NCI-H2029 treated with DMSO at 0.1 percent for 48 hours (cell line): ENCODE results near the gene GIT1.

ENCODE experiments used
- DNase-seq: peaks from one replicate; lab custom pipeline; 2025; lab: John Stamatoyannopoulos, UW

The GIT1 gene

DNA sequence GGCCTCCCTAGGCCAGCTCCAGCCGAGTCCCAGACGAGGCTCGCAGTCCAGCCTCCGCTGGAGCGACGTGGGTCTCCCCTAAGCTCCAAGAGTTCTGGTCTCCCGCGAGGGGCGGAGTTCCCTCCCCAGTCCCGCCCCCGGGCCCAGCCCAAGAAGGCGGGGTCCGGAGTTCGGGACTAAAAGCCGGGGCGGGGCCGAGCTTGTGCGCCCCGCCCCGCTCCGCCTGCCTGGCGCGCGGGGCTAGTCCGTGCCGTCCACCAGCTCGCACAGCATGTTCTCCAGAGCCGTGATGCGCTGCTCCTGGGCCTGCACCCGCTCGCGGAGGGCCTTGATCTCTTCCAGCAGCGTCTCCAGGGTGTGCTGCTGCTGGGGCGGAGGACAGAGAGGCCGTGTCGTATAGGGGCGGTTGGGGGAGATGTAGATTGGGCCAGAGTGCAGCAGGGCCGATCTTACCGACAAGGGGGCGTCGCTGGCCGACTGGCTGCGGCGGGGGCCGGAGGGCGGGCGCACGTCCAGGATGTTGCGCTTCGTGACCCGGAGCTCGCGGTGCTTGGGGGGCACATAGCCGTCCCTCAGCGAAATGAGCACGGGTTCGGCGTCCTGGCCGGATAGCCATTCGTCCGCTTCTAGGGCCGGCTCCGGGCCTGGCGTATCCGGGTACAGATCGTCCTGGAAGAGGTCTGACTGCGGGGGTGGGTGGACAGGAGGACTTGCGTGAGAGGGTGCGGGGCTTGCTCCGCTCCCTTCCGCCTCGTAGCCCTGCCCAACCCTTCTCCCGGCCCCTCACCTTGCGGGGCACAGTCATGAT lies 26.2 kb upstream of the GIT1 start:
- peak; percentile 33 for DNase-seq

DNA sequence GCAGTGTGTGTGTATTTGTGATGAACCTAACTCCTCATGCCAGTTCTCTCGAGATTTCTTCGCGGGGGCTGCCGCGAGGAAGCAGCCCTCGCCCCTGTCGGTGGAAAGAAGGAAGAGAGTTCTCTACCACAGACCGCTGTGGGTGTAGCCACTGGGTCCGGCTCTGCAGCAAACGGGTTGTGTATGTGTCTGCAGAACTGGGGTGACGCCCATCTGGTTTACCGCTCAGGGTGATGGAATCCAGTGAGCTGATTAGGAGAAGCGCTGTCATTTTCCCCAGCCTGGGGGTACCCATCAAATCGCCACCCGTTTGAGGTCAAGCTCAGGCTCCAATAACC lies 25.6 kb upstream of the GIT1 start:
- no peak for DNase-seq

DNA sequence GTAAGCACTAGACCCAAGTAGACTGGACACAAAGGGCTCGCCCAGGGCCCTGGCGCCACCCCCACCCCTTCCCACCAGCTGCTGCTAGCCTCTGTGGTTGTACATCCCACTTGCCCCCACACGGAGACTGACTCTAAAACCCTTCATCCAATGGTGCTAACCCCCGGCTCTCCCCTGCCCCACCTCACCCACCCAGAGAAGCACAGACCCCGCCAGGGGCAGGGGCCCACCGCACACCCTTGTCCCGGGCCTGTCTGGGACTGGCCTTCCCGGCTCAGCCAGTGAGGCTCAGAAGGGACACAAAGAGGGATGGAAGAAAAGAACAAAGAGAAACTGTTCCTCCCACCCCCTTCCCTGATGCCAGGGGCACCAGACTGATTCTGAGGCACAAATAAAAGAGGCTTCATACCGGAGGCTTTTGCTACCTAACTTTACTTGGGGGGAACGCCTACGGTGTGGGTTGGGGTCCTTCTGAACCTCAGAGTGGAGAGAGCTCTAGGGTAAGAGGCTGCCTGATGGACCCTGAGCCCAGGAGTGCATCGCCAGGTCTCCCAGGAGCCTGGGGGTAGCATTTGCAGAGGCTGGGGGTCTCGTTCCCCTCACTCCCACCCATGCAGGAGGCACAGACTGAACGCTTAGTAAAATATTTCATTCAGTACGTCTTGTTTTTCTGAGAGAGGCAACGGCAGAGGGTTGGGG lies 25.1 kb upstream of the GIT1 start:
- no peak for DNase-seq

DNA sequence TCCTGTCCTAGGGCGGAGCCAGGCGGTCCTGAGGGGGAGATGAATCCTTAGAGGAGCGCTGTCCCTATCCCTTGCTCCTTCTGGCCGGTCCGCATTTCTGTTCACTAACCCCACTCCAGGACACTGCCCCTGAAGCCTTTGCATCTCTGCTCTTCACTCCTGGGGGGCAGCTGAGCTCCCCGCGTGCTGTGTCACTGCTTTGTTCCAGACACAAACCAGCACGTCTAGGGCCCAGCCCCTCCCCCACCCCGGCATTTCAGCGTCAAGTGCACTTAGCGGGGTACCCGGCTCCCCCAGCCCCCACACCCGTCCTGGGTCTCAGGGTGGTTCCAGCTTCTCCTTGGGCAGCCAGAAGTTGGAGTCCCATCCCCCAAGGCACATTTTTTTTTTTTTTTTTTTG lies 24.4 kb upstream of the GIT1 start:
- DNase-seq = no peak

DNA sequence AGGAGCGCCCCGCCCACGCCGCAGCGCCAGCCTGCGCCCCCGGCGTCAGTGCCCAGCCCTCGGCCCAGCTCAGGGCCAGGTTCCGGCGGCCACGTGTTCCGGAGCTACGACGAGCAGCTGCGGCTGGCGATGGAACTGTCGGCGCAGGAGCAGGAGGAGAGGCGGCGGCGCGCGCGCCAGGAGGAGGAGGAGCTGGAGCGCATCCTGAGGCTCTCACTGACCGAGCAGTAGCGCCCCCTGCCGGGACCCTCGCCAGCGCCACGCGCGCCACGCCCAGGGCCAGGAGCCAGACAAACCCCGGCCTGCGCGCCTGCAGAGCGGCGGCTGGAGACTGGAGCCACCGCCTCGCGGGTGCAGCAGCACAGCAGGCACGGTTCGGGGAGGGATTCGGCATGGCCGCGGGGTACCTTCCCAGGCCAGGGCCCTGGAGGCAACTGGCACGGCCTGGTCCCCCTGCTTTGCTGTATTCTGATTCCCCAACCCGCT lies 23.9 kb upstream of the GIT1 start:
- DNase-seq = no peak

DNA sequence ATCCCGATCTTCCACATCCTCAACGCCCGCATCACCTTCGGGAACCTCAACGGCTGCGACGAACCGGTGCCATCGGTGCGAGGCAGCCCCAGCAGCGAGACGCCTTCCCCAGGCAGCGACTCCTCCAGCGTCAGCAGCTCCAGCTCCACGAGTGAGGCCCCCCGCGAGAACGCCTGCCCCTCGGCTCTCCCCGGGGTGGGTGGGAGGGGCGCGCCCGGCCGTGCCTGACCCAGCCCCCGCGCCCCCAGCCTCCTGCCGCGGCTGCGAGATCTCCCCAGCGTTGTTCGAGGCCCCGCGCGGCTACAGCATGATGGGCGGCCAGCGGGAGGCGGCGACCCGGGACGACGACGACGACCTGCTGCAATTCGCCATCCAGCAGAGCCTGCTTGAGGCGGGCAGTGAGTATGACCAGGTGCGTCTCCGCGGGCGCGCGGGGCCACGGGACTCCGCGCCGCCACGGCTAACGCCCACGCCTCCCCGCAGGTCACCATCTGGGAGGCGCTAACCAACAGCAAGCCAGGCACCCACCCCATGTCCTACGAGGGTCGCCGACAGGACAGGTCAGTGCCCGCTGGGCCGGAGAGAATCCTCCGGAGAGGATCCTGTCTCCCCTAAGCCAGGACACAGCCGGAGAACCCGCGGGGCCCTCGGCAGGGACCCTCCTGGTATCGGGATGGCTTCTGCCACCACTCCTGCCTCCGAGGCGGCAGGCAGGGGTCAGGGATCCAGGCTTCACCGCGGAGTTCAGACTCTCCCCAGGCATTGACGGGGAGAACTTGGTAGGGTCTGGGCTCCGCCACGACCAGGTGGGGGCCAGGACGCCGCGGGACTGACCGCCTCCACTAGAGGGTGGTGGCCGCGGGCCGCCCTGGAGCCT lies 23.2 kb upstream of the GIT1 start:
- DNase-seq = no peak

DNA sequence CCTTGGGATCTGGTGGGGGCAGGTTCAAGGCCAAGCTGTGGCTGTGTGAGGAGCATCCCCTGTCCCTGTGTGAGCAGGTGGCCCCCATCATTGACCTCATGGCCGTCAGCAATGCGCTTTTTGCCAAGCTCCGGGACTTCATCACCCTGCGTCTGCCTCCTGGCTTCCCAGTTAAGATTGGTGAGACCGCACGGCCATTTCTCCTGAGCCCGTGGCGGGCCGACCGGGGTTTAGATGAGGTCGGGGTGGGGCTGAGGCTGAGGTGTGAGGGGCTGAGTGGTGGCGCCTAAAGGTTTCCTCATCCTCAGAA lies 22.6 kb upstream of the GIT1 start:
- DNase-seq = no peak

DNA sequence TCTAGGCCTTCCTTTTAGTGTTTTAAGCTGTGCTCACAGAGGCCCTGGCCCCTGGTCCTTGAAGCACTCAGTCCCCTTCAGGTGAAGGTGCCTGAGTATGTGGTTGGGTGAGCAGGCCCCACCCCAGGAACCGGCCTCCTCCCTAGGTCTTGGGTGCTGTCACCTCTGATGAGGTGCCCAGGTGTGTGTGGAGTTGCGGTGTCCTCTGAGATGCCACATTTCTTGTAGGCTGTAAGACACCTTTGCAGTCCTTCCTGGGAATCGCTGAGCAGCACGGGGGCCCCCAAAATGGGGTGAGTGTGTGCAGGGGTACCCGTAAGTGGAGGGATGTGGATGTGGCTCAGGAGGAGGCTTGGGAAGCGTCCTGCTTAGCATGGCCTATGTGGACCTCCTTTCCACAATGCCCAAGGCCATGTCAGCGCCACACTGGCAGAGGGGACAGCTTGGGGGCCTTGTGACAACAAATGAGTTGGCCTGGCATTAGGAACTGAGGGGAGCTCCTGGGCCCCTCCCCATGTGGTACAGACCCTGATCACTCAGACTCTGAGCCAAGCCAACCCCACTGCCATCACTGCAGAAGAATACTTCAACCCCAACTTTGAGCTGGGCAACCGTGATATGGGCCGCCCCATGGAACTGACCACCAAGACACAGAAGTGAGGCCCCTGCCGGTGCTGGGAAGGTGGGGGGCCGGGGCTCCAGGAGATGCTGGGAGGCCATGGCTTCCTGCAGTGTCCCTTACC lies 22.1 kb upstream of the GIT1 start:
- no peak for DNase-seq

DNA sequence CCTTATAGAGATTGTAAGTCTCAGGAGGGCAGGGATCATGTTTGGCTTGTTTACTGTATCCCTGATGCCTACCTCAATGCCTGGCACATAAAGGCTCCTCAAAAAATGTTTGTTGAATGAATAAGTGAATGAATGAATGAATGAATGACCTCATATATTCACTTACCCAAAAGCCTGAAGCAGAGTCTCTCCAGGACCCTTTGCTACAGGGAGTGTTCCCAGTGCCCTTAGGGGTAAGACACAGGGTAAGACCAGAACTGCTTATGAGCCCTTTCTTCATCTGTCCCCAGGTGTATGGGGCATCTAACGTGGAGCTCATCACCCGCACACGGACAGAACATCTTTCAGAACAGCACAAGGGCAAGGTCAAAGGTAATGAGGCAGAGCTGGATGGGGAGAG lies 20.9 kb upstream of the GIT1 start:
- DNase-seq = no peak

DNA sequence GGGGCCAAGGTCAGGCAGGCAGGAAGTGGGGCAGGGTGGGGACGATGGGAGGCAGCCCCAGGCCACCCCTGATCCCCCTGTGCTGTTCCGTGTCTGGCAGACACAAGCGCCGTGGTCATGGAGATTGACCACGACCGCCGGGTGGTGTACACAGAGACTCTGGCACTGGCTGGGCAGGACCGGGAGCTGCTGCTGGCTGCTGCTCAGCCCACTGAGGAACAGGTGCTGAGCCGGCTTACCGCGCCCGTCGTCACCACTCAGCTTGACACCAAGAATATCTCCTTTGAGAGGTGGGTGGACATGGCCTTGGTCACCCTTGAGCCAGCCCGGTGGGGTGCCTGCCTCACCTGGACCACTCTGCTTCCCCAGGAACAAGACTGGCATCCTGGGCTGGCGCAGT lies 19.5 kb upstream of the GIT1 start:
- DNase-seq = no peak

DNA sequence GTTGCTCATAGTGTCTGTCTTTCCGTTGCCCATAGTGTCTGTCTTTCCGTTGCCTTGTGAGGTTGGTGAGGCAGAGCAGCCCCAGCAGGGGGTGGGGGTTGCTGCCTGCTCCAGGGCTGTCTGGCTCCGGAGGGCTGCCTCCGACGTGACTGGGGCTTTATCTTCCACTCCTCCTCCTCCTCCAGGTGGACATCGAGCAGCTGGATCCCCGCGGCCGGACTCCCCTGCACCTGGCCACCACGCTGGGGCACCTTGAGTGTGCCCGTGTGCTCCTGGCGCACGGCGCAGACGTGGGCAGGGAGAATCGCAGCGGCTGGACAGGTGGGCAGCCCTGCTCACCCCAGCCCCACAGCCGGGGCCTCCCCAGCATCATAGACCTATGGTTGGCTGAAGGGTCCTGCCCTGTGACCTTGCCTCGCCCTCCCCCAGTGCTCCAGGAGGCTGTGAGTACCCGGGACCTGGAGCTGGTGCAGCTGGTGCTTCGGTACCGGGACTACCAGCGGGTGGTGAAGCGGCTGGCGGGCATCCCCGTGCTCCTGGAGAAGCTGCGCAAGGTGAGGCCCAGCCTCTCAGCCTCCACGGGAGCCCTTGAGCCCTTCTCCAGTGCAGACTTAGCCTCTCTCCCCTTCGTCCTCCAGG lies 18.2 kb upstream of the GIT1 start:
- DNase-seq = no peak

DNA sequence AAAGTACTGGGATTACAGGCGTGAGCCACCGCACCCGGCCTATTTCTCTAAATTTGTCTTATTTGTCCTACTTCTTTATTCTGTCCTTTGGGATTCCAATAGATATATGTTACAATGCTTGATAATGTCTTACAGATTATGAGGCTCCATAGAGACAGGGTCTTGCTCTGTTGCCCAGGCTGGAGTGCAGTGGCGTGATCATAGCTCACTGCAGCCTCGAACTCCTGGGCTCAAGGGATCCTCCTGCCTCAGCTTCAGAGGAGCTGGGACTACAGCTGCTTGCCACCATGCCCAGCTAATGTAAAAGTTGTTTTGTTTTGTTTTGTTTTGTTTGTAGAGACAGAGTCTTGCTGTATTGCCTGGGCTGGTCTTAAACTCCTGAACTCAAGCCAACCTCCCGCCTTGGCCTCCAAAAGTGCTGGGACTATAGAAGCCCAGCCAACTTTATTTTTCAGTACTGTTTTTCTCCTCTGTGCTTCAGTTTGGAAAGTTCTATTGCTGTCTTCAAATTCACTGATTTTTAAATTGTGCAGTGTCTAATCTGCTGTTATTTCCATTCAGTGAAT lies 13.7 kb upstream of the GIT1 start:
- no peak for DNase-seq

DNA sequence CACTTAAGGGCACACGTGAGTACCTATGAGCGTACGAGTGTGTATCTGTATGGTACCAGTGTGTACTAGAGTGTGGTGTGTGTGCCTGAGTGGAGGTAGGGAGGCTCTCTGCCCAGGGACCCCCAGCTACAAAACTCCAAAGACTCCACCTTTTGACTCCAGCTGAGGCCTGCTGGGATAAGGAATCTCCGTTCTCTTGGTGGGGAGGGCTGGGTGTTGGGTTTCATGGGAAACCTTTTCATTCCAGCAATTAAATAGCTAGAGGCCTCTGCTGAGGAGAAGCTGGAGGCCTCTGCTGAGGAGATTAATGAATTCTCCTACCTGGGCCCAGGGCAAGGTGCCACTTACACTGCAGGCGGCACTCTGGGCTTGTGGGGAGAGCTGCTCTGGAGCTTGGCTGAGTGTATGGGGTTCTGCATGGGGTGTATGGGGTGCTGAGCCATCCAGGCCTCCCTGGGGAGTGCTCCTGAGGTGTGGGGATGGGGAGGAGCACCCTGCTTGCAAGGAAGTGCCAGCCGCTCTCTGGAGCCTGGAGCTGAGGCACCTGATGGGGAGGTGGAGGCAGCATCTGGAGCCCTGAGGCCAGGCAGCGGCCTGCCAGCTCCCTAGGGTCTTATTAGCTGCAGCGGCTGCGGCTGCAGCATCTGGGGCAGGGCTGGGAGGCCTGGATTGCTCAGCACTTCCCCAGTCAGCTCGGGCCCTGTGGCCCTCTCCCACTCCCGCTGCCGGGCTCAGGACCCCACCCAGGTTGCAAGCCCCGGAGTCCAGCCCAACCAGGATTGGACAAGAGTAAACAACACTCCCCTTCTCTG lies 8.1 kb upstream of the GIT1 start:
- DNase-seq = no peak

DNA sequence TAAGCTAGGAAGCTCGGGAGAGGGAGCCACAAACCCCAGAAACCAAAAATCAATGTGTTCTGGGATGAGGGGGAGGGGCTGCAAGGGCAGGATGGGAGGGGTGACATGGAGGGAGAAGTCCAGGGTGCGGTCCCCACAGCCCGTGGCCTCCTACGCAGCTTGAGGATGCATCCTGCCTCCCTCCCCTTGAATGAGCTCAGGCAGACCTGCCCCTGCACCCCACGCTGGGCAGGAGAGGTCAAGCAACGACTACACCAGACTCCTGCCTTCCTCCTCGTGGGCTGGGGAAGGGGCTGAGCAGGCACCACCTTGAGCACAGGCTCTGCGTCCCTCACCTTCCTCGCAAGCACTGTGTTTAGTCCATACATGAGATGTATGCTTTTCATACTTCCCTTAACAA lies 7.4 kb upstream of the GIT1 start:
- no peak for DNase-seq

DNA sequence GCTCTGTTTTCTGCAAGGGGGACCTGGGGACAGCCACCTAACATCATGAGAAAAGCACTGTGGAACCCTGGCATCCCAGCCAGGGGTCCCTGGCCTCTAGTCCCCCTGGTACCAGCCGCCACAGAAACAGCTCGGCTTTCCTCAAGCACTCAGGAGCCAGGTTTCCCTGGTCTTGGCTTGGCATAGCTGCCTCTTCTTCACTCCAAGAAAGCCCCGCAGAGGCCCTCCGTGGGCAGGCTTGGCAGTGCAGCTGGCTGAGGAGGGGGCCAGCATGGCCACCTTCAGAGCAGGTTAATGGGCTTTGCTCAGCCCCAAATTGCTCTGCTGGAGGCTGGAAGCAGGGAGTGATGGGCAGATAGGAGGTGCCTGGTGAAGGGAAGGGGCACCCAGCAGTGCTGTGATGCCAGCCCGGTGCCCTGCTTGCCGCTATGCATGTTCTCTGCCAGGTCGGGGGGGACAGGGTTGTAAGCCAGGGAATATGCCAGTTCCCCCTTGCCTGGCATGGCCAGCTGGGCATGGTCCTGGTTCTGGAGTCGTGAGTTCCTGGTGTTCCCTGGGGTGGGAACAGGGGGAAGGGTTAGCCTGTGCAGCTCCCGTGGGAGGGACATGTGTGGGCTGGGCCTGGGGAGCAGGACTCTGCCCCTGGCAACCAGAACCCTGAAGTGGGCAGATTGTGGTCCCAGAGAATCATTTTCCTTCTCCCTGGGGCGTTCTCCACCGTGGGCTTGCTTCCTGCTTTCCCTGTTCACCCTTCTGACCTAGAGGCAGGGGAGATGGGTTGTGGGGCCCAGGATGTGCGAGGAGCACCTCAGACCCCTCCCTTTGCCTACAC lies 6.7 kb upstream of the GIT1 start:
- no peak for DNase-seq

DNA sequence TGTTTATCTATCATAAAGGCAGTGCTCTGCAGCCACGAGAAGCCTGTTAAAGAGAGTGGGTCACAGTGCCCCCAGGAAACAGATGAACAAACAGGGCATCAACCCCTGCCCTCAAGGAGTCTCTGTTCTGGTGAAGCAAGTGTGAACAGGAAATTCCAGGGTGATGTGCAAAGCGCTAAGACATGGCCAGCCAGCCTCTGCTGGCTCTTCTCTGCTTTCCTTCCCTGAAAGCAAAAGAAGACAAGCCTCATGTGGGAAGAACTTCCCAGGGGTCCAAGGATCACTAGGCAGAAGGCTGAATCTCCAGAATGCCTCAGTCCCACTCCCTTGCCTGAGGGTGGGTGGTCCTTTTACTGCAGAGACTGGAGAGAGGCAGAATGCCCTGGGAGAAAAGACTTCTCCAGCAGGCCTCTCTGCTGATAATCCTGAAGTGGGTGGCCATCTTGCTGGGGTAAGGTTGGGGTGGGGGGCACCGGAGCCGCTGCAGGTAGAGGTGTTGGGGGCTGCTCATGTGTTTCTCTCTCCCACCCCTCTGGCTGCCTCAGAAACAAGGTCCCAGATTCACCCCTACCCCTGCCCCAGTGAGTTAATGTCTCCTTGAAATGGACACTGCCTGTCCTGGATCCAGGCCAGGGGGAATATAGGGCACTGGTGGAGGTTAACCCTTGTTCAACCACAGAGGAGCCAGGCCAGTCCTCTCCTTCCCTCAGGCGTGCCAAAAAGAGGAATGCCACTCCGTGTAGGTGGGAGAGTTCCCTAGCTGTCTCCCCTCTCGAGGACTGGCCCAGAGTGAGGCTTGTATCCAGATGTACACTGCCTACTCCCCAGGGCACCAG lies 5.9 kb upstream of the GIT1 start:
- no peak for DNase-seq

DNA sequence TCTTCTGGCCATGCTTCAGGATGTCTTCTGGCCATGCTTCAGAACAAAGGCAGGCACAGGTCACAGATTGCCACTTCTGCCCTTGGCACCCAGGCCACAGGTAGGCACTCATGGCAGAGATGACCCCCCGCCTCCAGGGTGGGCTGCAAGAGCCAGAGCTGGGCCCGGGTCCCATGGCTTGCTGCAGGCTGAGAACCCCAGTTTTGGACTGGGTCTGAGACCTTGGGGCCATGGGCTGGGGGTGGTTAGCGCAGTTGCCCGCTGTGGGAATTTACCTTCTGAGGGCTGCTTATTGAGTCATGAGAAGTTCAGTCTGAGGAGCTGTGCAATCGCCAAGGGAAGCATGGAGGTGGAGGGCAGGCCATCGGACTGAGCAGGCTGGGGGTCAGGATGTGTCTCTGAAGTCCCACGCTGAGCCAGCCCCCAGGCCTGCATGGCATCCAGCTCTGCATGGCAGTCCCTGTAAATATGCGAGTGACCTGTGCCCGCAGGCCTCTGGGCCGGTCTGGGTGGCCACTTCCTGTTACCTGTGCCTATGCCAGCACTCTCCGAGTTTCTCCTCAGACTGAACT lies 5.2 kb upstream of the GIT1 start:
- no peak for DNase-seq
